H9 (cell line): ENCODE measurements around the gene MGAT5. TPM values are rescaled to one million over a fixed set of nuclear protein-coding genes. Genes with fewer than 3 reads are reported as not detected.
A peak's percentile ranks its signal among the peaks of the same experiment; 100 is the strongest.

Experiments used
- DNase-seq: peaks from one replicate; pipeline ENCODE4 v3.0.0-alpha.2; 2017
- H2AFZ ChIP-seq: one replicate; pipeline ENCODE4 v1.6.1; 2013; ENCODE audit warnings: mild to moderate bottlenecking, low read length, control low read depth, moderate library complexity
- H2AK5ac ChIP-seq: 2 replicates; pipeline ENCODE4 v1.6.1; 2013; ENCODE audit warnings: low read length, control low read depth, mixed read lengths; ENCODE audit not compliant: insufficient read length
- H2BK120ac ChIP-seq: one replicate; pipeline ENCODE4 v1.6.1; 2013; ENCODE audit warnings: low read depth, mild to moderate bottlenecking, low read length, control low read depth, inconsistent platforms; ENCODE audit not compliant: poor library complexity, severe bottlenecking
- H2BK12ac ChIP-seq: 2 replicates; pipeline ENCODE4 v1.6.1; 2013; ENCODE audit warnings: low read length, control low read depth, mixed read lengths, low read depth; ENCODE audit not compliant: insufficient read length
- H2BK15ac ChIP-seq: 2 replicates; pipeline ENCODE4 v1.6.1; 2013; ENCODE audit warnings: low read depth, low read length, control low read depth
- H2BK20ac ChIP-seq: one replicate; pipeline ENCODE4 v1.6.1; 2013; ENCODE audit warnings: low read depth, mild to moderate bottlenecking, low read length, control low read depth, inconsistent platforms; ENCODE audit not compliant: poor library complexity, severe bottlenecking
- H2BK5ac ChIP-seq: 2 replicates; pipeline ENCODE4 v1.6.1; 2013; ENCODE audit warnings: low read length, control low read depth, mixed read lengths; ENCODE audit not compliant: insufficient read length
- H3K14ac ChIP-seq: 2 replicates; pipeline ENCODE4 v1.6.1; 2013; ENCODE audit warnings: low read length, control low read depth; ENCODE audit not compliant: insufficient read depth
- H3K18ac ChIP-seq: 2 replicates; pipeline ENCODE4 v1.6.1; 2013; ENCODE audit warnings: low read depth, mild to moderate bottlenecking, mixed read lengths, low read length, control low read depth; ENCODE audit not compliant: insufficient read length
- H3K23ac ChIP-seq: 2 replicates; pipeline ENCODE4 v1.6.1; 2013; ENCODE audit warnings: low read length, control low read depth, mixed read lengths, low read depth; ENCODE audit not compliant: insufficient read length
- H3K23me2 ChIP-seq: 2 replicates; pipeline ENCODE4 v1.6.1; 2013; ENCODE audit warnings: low read depth, mild to moderate bottlenecking, mixed read lengths, low read length, control low read depth; ENCODE audit not compliant: insufficient read length, poor library complexity, severe bottlenecking
- H3K27ac ChIP-seq: 2 replicates; pipeline ENCODE4 v1.5.1; 2013; ENCODE audit warnings: low read length, control low read depth, mixed read lengths, low read depth; ENCODE audit not compliant: insufficient read length
- H3K27me3 ChIP-seq: 2 replicates; pipeline ENCODE4 v1.6.1; 2013; ENCODE audit warnings: low read length, control low read depth, inconsistent platforms; ENCODE audit not compliant: insufficient read depth
- H3K4ac ChIP-seq: 2 replicates; pipeline ENCODE4 v1.6.1; 2013; ENCODE audit warnings: low read depth, mild to moderate bottlenecking, control low read depth, inconsistent platforms, low read length, moderate library complexity
- H3K4me1 ChIP-seq: 2 replicates; pipeline ENCODE4 v1.6.1; 2013; ENCODE audit warnings: low read length, control low read depth, inconsistent platforms; ENCODE audit not compliant: insufficient read depth
- H3K4me2 ChIP-seq: 2 replicates; pipeline ENCODE4 v1.6.1; 2013; ENCODE audit warnings: low read length, control low read depth, mixed read lengths; ENCODE audit not compliant: insufficient read length, insufficient read depth
- H3K56ac ChIP-seq: 2 replicates; pipeline ENCODE4 v1.6.1; 2013; ENCODE audit warnings: low read depth, mild to moderate bottlenecking, mixed read lengths, low read length, control low read depth; ENCODE audit not compliant: insufficient read length
- H3K79me1 ChIP-seq: 2 replicates; pipeline ENCODE4 v1.6.1; 2013; ENCODE audit warnings: low read depth, mild to moderate bottlenecking, moderate library complexity, low read length, control low read depth, inconsistent platforms; ENCODE audit not compliant: insufficient read depth, poor library complexity, severe bottlenecking
- H3K79me2 ChIP-seq: 2 replicates; pipeline ENCODE4 v1.6.1; 2013; ENCODE audit warnings: low read length, control low read depth, inconsistent platforms; ENCODE audit not compliant: insufficient read depth
- H3K9ac ChIP-seq: 2 replicates; pipeline ENCODE4 v1.6.1; 2013; ENCODE audit warnings: low read length, control low read depth, mixed read lengths; ENCODE audit not compliant: insufficient read length; ENCODE audit errors: extremely low read depth
- H3K9me3 ChIP-seq: one replicate; pipeline ENCODE4 v1.6.1; 2013; ENCODE audit warnings: low read depth, low read length, inconsistent platforms; ENCODE audit not compliant: control insufficient read depth
- H3T11ph ChIP-seq: one replicate; pipeline ENCODE4 v1.6.1; 2013; ENCODE audit warnings: mild to moderate bottlenecking, low read length, control low read depth, inconsistent platforms
- H4K20me1 ChIP-seq: one replicate; pipeline ENCODE4 v1.6.1; 2013; ENCODE audit not compliant: control insufficient read depth, insufficient read length, insufficient read depth
- H4K5ac ChIP-seq: 2 replicates; pipeline ENCODE4 v1.6.1; 2013; ENCODE audit warnings: low read depth, mild to moderate bottlenecking, mixed read lengths, low read length, control low read depth; ENCODE audit not compliant: insufficient read length
- H4K8ac ChIP-seq: replicated peaks from 2 replicates; pipeline ENCODE4 v1.6.1; 2013; ENCODE audit warnings: low read length, control low read depth, mixed read lengths, low read depth; ENCODE audit not compliant: insufficient read length
- H4K91ac ChIP-seq: 2 replicates; pipeline ENCODE4 v1.6.1; 2013; ENCODE audit warnings: low read depth, mild to moderate bottlenecking, moderate library complexity, mixed read lengths, low read length, control low read depth; ENCODE audit not compliant: insufficient read length
- H3K27ac Mint-ChIP-seq, 3 experiments: 2 replicates in 2 of 3; 3 replicates in 1 of 3; pipeline ENCODE4 v1.8.0; 2020 to 2021; ENCODE audit warnings: mixed read lengths in 3 of 3, mild to moderate bottlenecking in 1 of 3, moderate library complexity in 1 of 3
- H3K27me3 Mint-ChIP-seq: 2 replicates; pipeline ENCODE4 v1.8.0; 2021; ENCODE audit warnings: low read depth, mild to moderate bottlenecking, moderate library complexity, mixed read lengths
- H3K36me3 Mint-ChIP-seq, 3 experiments: 2 replicates in 2 of 3; 3 replicates in 1 of 3; pipeline ENCODE4 v1.8.0; 2020 to 2021; ENCODE audit warnings: low read depth in 3 of 3, mixed read lengths in 3 of 3; ENCODE audit not compliant: insufficient read depth in 1 of 3
- H3K4me1 Mint-ChIP-seq, 2 experiments: 2 replicates each; pipeline ENCODE4 v1.8.0; 2020; ENCODE audit warnings: mixed read lengths in 2 of 2
- H3K4me3 Mint-ChIP-seq, 2 experiments: 2 replicates in 1 of 2; 3 replicates in 1 of 2; pipeline ENCODE4 v1.8.0; 2020 to 2021; ENCODE audit warnings: mild to moderate bottlenecking in 2 of 2, mixed read lengths in 2 of 2, moderate library complexity in 1 of 2
- H3K9me3 Mint-ChIP-seq, 2 experiments: 2 replicates in 1 of 2; 3 replicates in 1 of 2; pipeline ENCODE4 v1.8.0; 2020; ENCODE audit warnings: mild to moderate bottlenecking in 2 of 2, mixed read lengths in 2 of 2, moderate library complexity in 1 of 2
- CTCF ChIP-seq: fragments of 200-600 bp; sonication (generic); conservative IDR thresholded peaks from 3 replicates; pipeline ENCODE4 v1.8.0; 2021; ENCODE audit warnings: antibody characterized with exemption, mild to moderate bottlenecking
- WGBS: extraction: QIAGEN DNeasy Blood & Tissue Kit; methylation state at CpG from one replicate; pipeline ENCODE4 v1.1.7; 2013; ENCODE audit warnings: missing lambda C conversion rate, low lambda C conversion rate, mixed read lengths; ENCODE audit not compliant: insufficient read length; ENCODE audit errors: extremely low coverage; 5-methylcytosine and 5-hydroxymethylcytosine counted together
- total RNA-seq: library from RNA; stranded (reverse); gene quantifications from 2 replicates; pipeline ENCODE4 v1.2.1, GENCODE V29; 2021

MGAT5 gene
- total RNA-seq, 1 experiment from 2014 or later, result 25.7 TPM

GRCh38 chr2:134459706-134460406 is 206.0 kb downstream of the MGAT5 start:
- no peak overlapping the region for H2BK20ac ChIP-seq
- H2BK12ac ChIP-seq, result no peak overlapping the region
- H3K79me2 ChIP-seq, result no peaks in the 10 kb centered on the region
- Mint-ChIP-seq H3K36me3 (no peaks in the 10 kb centered on the region), H3K9me3 (no peaks in the 10 kb centered on the region), H3K4me3 (no peak overlapping the region), H3K27ac (peak overlapping the region in 1 of 3 experiments; percentile 94; a peak in 1 of 7 replicates), H3K27me3 (peaks cover 4% of the 10 kb centered on the region), H3K4me1 (peaks cover 2 to 6% of the 10 kb centered on the region in 2 experiments; a peak in 3 of 4 replicates)
- H3K27me3 ChIP-seq, result no peaks in the 10 kb centered on the region
- H3T11ph ChIP-seq, result no peak overlapping the region
- no peaks in the 10 kb centered on the region for H4K20me1 ChIP-seq
- no peak overlapping the region for H4K5ac ChIP-seq
- TF ChIP-seq CTCF, result no peak
- no peak for DNase-seq
- WGBS, result no CpG with 5 or more reads among the region's 11 CpGs
- H3K79me1 ChIP-seq, result no peaks in the 10 kb centered on the region
- no peak overlapping the region for H3K9ac ChIP-seq
- H3K14ac ChIP-seq, result no peak overlapping the region; the same call in 1 of the 2 replicates
- no peak overlapping the region for H4K91ac ChIP-seq
- no peak overlapping the region for H3K27ac ChIP-seq
- no peaks in the 10 kb centered on the region for H3K4me1 ChIP-seq
- H3K23ac ChIP-seq, result no peak overlapping the region
- no peak overlapping the region for H4K8ac ChIP-seq
- no peak overlapping the region for H2AFZ ChIP-seq
- no peaks in the 10 kb centered on the region for H3K23me2 ChIP-seq
- no peak overlapping the region for H3K18ac ChIP-seq
- H3K9me3 ChIP-seq, result no peaks in the 10 kb centered on the region
- H2BK5ac ChIP-seq, result no peak overlapping the region
- H2AK5ac ChIP-seq, result no peak overlapping the region
- H3K56ac ChIP-seq, result no peak overlapping the region
- H3K4ac ChIP-seq, result no peak overlapping the region
- H2BK15ac ChIP-seq, result no peak overlapping the region
- H3K4me2 ChIP-seq, result no peak overlapping the region
- H2BK120ac ChIP-seq, result no peak overlapping the region
